MCF 10A (cell line): ENCODE results near the gene BCR. TPM values are rescaled to one million over a fixed set of nuclear protein-coding genes. Genes with fewer than 3 reads are reported as not detected.
"Not testable (repeated sequence)": the region's sequence is repeated elsewhere in the genome, so short reads cannot be mapped to it uniquely, and the experiment has no call there.

Source experiments
- BruUV-seq: library from RNA; stranded (reverse); fragments of 400-500 nt; replicated peaks from 2 replicates; lab custom pipeline; 2021; lab: Mats Ljungman, UMichigan
- CTCF ChIA-PET: fragments of 300-600 bp; sonication (Branson Sonifier 250); formaldehyde crosslinking; extraction: SDS; loops from one replicate; lab custom pipeline; 2021; ENCODE audit warnings: antibody characterized with exemption, inconsistent platforms; lab: Yijun Ruan, JAX
- POLR2A ChIA-PET: fragments of 300-600, 350-650 bp; sonication (Branson Sonifier 250); formaldehyde crosslinking; extraction: SDS; loops from one replicate; lab custom pipeline; 2020; ENCODE audit warnings: antibody characterized with exemption, inconsistent platforms; lab: Yijun Ruan, JAX
- DNase-seq: peaks from one replicate; pipeline ENCODE4 v3.0.0-alpha.2; 2018; ENCODE audit not compliant: unreplicated experiment
- H3K27ac Mint-ChIP-seq: one replicate; pipeline ENCODE4 v1.8.0; 2022; ENCODE audit warnings: mild to moderate bottlenecking, low read depth, mixed read lengths; ENCODE audit not compliant: unreplicated experiment
- H3K27me3 Mint-ChIP-seq: one replicate; pipeline ENCODE4 v1.8.0; 2022; ENCODE audit warnings: mixed read lengths; ENCODE audit not compliant: insufficient read depth, unreplicated experiment
- H3K36me3 Mint-ChIP-seq: one replicate; pipeline ENCODE4 v1.8.0; 2022; ENCODE audit warnings: mild to moderate bottlenecking, moderate library complexity, mixed read lengths; ENCODE audit not compliant: insufficient read depth, unreplicated experiment
- H3K4me1 Mint-ChIP-seq: one replicate; pipeline ENCODE4 v1.8.0; 2022; ENCODE audit warnings: mixed read lengths; ENCODE audit not compliant: insufficient read depth, unreplicated experiment
- H3K4me3 Mint-ChIP-seq: one replicate; pipeline ENCODE4 v1.8.0; 2022; ENCODE audit warnings: mild to moderate bottlenecking, moderate library complexity, mixed read lengths; ENCODE audit not compliant: unreplicated experiment
- H3K9me3 Mint-ChIP-seq: one replicate; pipeline ENCODE4 v1.8.0; 2022; ENCODE audit warnings: mixed read lengths; ENCODE audit not compliant: unreplicated experiment
- intact Hi-C: fragments of 100-400 bp; cut with micrococcal nuclease; formaldehyde crosslinking; loops from 2 replicates; pipeline ENCODE4 v1.14.1; 2022
- total RNA-seq: library from RNA; stranded (reverse); gene quantifications from 2 replicates; pipeline ENCODE4 v1.2.3, GENCODE V29; 2022
- TF ChIP-seq, protein P1 (sequence below): fragments of 200-600 bp; IDR thresholded peaks from one replicate; pipeline ENCODE4 v1.8.0; 2022; ENCODE audit warnings: antibody characterized with exemption, mild to moderate bottlenecking; ENCODE audit not compliant: unreplicated experiment

BCR gene
- total RNA-seq, 1 experiment from 2014 or later, result 77.9 TPM

DNA sequence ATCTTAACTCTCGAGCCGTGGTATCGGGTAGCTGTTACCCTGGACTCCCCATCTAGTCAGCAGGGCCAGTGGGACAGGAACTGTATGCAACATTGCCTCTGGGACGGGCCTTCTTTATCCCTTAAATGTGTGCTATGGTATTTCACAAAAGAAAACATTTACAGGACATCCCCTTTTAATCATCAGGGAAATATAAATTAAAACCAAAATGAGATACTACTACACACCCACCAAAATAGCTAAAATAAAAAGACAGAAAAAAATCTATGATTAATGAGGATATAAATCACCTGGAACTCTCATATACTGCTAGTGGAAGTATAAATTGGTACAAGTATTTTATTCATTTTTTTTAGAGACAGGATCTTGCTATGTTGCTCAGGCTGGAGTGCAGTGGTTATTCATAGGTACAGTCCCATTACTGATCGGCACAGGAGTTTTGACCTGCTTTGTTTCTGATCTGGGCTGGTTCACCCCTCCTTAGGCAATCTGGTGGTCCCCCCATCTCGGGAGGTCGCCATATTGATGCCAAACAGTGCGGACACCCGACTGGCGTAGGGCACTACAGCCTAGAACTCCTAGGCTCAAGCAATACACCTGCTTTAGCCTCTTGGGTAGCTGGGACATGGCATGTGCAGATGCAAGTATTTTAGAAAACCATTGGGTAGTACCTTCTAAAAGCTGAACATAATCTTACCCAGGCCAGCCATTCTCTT lies 47.8 kb upstream of the BCR start:
- no peak for DNase-seq
- intact Hi-C loops, result no loop called here
- Mint-ChIP-seq H3K9me3 (no peaks in the 10 kb centered on the region), H3K4me3 (no peak overlapping the region), H3K27ac (no peak overlapping the region), H3K4me1 (no peaks in the 10 kb centered on the region), H3K27me3 (peaks cover 19% of the 10 kb centered on the region), H3K36me3 (no peaks in the 10 kb centered on the region)
- POLR2A ChIA-PET, result no interaction called here
- CTCF ChIA-PET, result interaction anchor here (0.7 to 3.3 kb wide), 4 partner anchors 173 to 253 kb away, joined by 3 to 33 read pairs (median 6); no protein-coding TSS in a partner anchor
- BruUV-seq, result no TSS peak
- TF ChIP-seq, protein P1, sequence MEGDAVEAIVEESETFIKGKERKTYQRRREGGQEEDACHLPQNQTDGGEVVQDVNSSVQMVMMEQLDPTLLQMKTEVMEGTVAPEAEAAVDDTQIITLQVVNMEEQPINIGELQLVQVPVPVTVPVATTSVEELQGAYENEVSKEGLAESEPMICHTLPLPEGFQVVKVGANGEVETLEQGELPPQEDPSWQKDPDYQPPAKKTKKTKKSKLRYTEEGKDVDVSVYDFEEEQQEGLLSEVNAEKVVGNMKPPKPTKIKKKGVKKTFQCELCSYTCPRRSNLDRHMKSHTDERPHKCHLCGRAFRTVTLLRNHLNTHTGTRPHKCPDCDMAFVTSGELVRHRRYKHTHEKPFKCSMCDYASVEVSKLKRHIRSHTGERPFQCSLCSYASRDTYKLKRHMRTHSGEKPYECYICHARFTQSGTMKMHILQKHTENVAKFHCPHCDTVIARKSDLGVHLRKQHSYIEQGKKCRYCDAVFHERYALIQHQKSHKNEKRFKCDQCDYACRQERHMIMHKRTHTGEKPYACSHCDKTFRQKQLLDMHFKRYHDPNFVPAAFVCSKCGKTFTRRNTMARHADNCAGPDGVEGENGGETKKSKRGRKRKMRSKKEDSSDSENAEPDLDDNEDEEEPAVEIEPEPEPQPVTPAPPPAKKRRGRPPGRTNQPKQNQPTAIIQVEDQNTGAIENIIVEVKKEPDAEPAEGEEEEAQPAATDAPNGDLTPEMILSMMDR, result no peak

- no peaks in the 10 kb centered on the region for H3K36me3 Mint-ChIP-seq
- H3K27ac Mint-ChIP-seq, result no peak overlapping the region
- ChIA-PET POLR2A (no interaction called here), CTCF (interaction anchor here (0.9 to 3.3 kb wide), 2 partner anchors 12 to 175 kb away, joined by 4 to 33 read pairs; no protein-coding TSS in a partner anchor)
- BruUV-seq, result no TSS peak
- H3K9me3 Mint-ChIP-seq, result no peaks in the 10 kb centered on the region
- intact Hi-C loops, result no loop called here
- H3K4me1 Mint-ChIP-seq, result no peaks in the 10 kb centered on the region
- peaks cover 19% of the 10 kb centered on the region for H3K27me3 Mint-ChIP-seq
- DNase-seq, result no peak
- TF ChIP-seq, protein P1, result no peak
- H3K4me3 Mint-ChIP-seq, result no peak overlapping the region
Observed at GRCh38 chr22:23133922-23134321, 46.4 kb upstream of the BCR start.

- ChIA-PET POLR2A (interaction anchor here (0.6 kb wide), 1 partner anchor 259 kb away, joined by 3 read pairs; no protein-coding TSS in a partner anchor), CTCF (interaction anchor here (0.6 to 5.9 kb wide), 2 partner anchors 88 to 179 kb away, joined by 3 to 45 read pairs; no protein-coding TSS in a partner anchor)
- H3K36me3 Mint-ChIP-seq, DNase-seq, BruUV-seq, H3K4me3 Mint-ChIP-seq, H3K27ac Mint-ChIP-seq, intact Hi-C loops, H3K27me3 Mint-ChIP-seq, H3K4me1 Mint-ChIP-seq, H3K9me3 Mint-ChIP-seq: not testable (repeated sequence)
Observed at GRCh38 chr22:23136991-23137390, 43.3 kb upstream of the BCR start.

DNA sequence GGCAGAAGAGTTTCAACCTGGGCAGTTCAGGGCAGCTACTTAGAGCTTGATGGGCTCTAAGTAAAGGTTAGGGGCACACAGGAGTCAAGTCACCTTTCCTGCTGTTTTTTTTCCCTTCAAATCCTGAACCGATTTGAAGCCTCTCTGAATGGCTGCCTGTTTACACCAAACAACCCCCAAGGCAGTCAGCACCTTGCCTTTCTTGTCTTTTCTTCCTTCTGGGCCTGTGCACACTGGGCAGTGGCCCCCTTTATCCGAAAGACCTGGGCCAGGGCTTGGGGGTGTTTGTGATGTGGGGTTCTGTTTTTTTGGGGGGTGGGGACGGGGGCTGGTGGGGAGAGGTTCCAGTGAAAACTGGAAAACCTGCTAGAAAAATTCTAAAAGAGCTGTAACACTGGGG lies 42.8 kb upstream of the BCR start:
- no peaks in the 10 kb centered on the region for H3K9me3 Mint-ChIP-seq
- no peaks in the 10 kb centered on the region for H3K36me3 Mint-ChIP-seq
- H3K4me3 Mint-ChIP-seq, result no peak overlapping the region
- BruUV-seq, result no TSS peak
- H3K27me3 Mint-ChIP-seq, result no peaks in the 10 kb centered on the region
- ChIA-PET CTCF (interaction anchor here (5.9 kb wide), 1 partner anchor 179 kb away, joined by 45 read pairs; no protein-coding TSS in a partner anchor), POLR2A (interaction anchor here (0.6 to 0.7 kb wide), 2 partner anchors 19 to 259 kb away, joined by 3 read pairs; no protein-coding TSS in a partner anchor)
- intact Hi-C loops, result no loop called here
- H3K4me1 Mint-ChIP-seq, result no peaks in the 10 kb centered on the region
- no peak for DNase-seq
- TF ChIP-seq, protein P1, result no peak
- no peak overlapping the region for H3K27ac Mint-ChIP-seq
